ENCODE data around the gene SAXO1. TPM values are rescaled to one million over a fixed set of nuclear protein-coding genes. Genes with fewer than 3 reads are reported as not detected.

SAXO1 gene
- total and polyA plus RNA-seq, 4 donors: under 0.01 to 0.05 (median 0.01) TPM; not detected in 1

- no peak overlapping the region for H3K4me3 ChIP-seq (ENCODE audit: low read depth in 1 of 3, low read length in 3 of 3)
- WGBS: 69% methylated on average over 12 of the region's 12 CpGs
- H3K9ac ChIP-seq (ENCODE audit: low read depth in 1 of 2, low read length in 2 of 2): no peak overlapping the region
- H3K9me3 ChIP-seq (ENCODE audit: control insufficient read depth in 4 of 4, low read length in 3 of 4): no peaks in the 10 kb centered on the region
- DNase-seq (ENCODE audit: low spot score): no peak
- TF ChIP-seq RAD21 (IDR thresholded peaks at IDR 0.05) (no peak), JUND (IDR thresholded peaks at IDR 0.05) (no peak), SP1 (IDR thresholded peaks at IDR 0.05) (no peak), FOXA1 (IDR thresholded peaks at IDR 0.05) (no peak), TAF1 (conservative IDR thresholded peaks at IDR 0.05) (no peak), RXRA (IDR thresholded peaks at IDR 0.05) (no peak), NR2F2 (IDR thresholded peaks at IDR 0.05) (no peak)
- TF ChIP-seq, protein P1, sequence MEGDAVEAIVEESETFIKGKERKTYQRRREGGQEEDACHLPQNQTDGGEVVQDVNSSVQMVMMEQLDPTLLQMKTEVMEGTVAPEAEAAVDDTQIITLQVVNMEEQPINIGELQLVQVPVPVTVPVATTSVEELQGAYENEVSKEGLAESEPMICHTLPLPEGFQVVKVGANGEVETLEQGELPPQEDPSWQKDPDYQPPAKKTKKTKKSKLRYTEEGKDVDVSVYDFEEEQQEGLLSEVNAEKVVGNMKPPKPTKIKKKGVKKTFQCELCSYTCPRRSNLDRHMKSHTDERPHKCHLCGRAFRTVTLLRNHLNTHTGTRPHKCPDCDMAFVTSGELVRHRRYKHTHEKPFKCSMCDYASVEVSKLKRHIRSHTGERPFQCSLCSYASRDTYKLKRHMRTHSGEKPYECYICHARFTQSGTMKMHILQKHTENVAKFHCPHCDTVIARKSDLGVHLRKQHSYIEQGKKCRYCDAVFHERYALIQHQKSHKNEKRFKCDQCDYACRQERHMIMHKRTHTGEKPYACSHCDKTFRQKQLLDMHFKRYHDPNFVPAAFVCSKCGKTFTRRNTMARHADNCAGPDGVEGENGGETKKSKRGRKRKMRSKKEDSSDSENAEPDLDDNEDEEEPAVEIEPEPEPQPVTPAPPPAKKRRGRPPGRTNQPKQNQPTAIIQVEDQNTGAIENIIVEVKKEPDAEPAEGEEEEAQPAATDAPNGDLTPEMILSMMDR (IDR thresholded peaks at IDR 0.05; ENCODE audit: low read depth, low read length, missing input control): no peak
- TF ChIP-seq, protein P2, sequence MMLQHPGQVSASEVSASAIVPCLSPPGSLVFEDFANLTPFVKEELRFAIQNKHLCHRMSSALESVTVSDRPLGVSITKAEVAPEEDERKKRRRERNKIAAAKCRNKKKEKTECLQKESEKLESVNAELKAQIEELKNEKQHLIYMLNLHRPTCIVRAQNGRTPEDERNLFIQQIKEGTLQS (IDR thresholded peaks at IDR 0.05): no peak
- H3K27ac ChIP-seq (ENCODE audit: low read depth in 1 of 2, low read length in 2 of 2): no peak overlapping the region
- H3K4me1 ChIP-seq (ENCODE audit: control insufficient read depth in 4 of 4, insufficient read depth in 4 of 4, low read length in 3 of 4): no peaks in the 10 kb centered on the region
- no peaks in the 10 kb centered on the region for H3K27me3 ChIP-seq (ENCODE audit: control insufficient read depth in 4 of 4, insufficient read depth in 4 of 4, low read length in 3 of 4)
- H3K36me3 ChIP-seq (ENCODE audit: control insufficient read depth in 4 of 4, insufficient read depth in 3 of 4, low read depth in 1 of 4, low read length in 3 of 4): no peaks in the 10 kb centered on the region
Measured at GRCh38 chr9:18976709-18977531, 56.1 kb downstream of the SAXO1 start.

DNA sequence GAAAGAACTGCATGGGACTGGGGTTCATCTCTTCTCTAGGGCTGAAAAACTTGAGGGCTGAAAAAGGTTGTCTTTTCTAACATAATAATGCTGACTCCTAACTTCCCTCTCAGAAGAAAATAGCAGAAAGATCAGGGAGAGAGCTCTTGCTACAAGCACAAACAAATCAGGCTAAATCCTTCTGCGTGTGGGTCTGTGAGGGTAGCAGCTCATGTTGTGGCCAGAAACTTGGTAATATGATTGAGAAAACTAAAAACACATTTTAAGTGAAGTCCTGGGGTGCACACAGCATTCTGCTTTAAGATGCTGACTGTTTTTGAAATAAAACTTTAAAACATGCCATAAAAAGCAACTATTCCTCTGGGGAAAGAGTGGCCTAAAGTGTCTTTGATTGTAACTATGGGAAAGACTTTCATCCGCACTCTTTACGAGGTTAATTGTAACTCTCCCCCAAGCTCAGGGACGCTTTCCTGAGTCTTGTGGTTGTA lies 56.7 kb downstream of the SAXO1 start:
- H3K9ac ChIP-seq (ENCODE audit: low read depth in 1 of 2, low read length in 2 of 2): no peak overlapping the region
- H3K4me3 ChIP-seq (ENCODE audit: low read depth in 1 of 3, low read length in 3 of 3): no peak overlapping the region
- TF ChIP-seq RXRA (IDR thresholded peaks at IDR 0.05) (no peak), NR2F2 (IDR thresholded peaks at IDR 0.05) (no peak), TAF1 (conservative IDR thresholded peaks at IDR 0.05) (no peak), JUND (IDR thresholded peaks at IDR 0.05) (no peak), RAD21 (IDR thresholded peaks at IDR 0.05) (no peak), HNF4A (conservative IDR thresholded peaks at IDR 0.05) (no peak), FOXA1 (IDR thresholded peaks at IDR 0.05) (no peak), FOXA2 (IDR thresholded peaks at IDR 0.05) (no peak)
- TF ChIP-seq, protein P3, sequence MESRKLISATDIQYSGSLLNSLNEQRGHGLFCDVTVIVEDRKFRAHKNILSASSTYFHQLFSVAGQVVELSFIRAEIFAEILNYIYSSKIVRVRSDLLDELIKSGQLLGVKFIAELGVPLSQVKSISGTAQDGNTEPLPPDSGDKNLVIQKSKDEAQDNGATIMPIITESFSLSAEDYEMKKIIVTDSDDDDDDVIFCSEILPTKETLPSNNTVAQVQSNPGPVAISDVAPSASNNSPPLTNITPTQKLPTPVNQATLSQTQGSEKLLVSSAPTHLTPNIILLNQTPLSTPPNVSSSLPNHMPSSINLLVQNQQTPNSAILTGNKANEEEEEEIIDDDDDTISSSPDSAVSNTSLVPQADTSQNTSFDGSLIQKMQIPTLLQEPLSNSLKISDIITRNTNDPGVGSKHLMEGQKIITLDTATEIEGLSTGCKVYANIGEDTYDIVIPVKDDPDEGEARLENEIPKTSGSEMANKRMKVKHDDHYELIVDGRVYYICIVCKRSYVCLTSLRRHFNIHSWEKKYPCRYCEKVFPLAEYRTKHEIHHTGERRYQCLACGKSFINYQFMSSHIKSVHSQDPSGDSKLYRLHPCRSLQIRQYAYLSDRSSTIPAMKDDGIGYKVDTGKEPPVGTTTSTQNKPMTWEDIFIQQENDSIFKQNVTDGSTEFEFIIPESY (IDR thresholded peaks at IDR 0.05): no peak
- TF ChIP-seq, protein P1 (IDR thresholded peaks at IDR 0.05; ENCODE audit: low read depth, low read length, missing input control): no peak
- TF ChIP-seq, protein P4, sequence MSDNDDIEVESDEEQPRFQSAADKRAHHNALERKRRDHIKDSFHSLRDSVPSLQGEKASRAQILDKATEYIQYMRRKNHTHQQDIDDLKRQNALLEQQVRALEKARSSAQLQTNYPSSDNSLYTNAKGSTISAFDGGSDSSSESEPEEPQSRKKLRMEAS (IDR thresholded peaks at IDR 0.05): no peak
- no peaks in the 10 kb centered on the region for H3K4me1 ChIP-seq (ENCODE audit: control insufficient read depth in 4 of 4, insufficient read depth in 4 of 4, low read length in 3 of 4)
- no peaks in the 10 kb centered on the region for H3K9me3 ChIP-seq (ENCODE audit: control insufficient read depth in 4 of 4, low read length in 3 of 4)
- 70% methylated on average over 4 of the region's 4 CpGs for whole genome bisulfite sequencing
- no peak overlapping the region for H3K27ac ChIP-seq (ENCODE audit: low read depth in 1 of 2, low read length in 2 of 2)
- no peak for DNase-seq (ENCODE audit: low spot score)
- no peaks in the 10 kb centered on the region for H3K27me3 ChIP-seq (ENCODE audit: control insufficient read depth in 4 of 4, insufficient read depth in 4 of 4, low read length in 3 of 4)
- H3K36me3 ChIP-seq (ENCODE audit: control insufficient read depth in 4 of 4, insufficient read depth in 3 of 4, low read depth in 1 of 4, low read length in 3 of 4): no peaks in the 10 kb centered on the region
